IMR-90 (cell line): ENCODE results near the gene RYR3. TPM values are rescaled to one million over a fixed set of nuclear protein-coding genes. Genes with fewer than 3 reads are reported as not detected.
A peak's percentile ranks its signal among the peaks of the same experiment; 100 is the strongest.

Experiments
- ATAC-seq: fragments of 200-7000 bp; cut with Tn5 transposase; 2 replicates; pipeline ENCODE4 v1.9.1; 2020; ENCODE audit warnings: low read depth, mild to moderate bottlenecking, moderate library complexity
- BruUV-seq: library from RNA; stranded (reverse); fragments of 400-500 nt; replicated peaks from 2 replicates; lab custom pipeline; 2021; lab: Mats Ljungman, UMichigan
- CTCF ChIA-PET: fragments of 300-600 bp; formaldehyde crosslinking; extraction: SDS; loops from one replicate; lab custom pipeline; 2021; ENCODE audit warnings: antibody characterized with exemption; lab: Yijun Ruan, JAX
- POLR2A ChIA-PET: fragments of 300-600 bp; sonication (Branson Sonifier 250); formaldehyde crosslinking; loops from one replicate; lab custom pipeline; 2022; ENCODE audit warnings: antibody characterized with exemption; ENCODE audit not compliant: unreplicated experiment; lab: Charles Lee
- DNase-seq: peaks from one replicate; pipeline ENCODE4 v3.0.0; 2013
- H2AFZ ChIP-seq: replicated peaks from 2 replicates; pipeline ENCODE3; 2013; ENCODE audit warnings: low read length, mild to moderate bottlenecking; ENCODE audit not compliant: poor library complexity
- H2AK5ac ChIP-seq: 2 replicates; pipeline ENCODE4 v1.6.1; 2013; ENCODE audit warnings: low read depth, low read length, inconsistent platforms
- H2AK9ac ChIP-seq: replicated peaks from 2 replicates; pipeline ENCODE3; 2013; ENCODE audit warnings: mild to moderate bottlenecking, low read depth, low read length, moderate library complexity; ENCODE audit not compliant: poor library complexity
- H2BK120ac ChIP-seq: 2 replicates; pipeline ENCODE4 v1.6.1; 2013; ENCODE audit warnings: low read depth, low read length, inconsistent platforms
- H2BK15ac ChIP-seq: 3 replicates; pipeline ENCODE4 v1.6.1; 2013; ENCODE audit warnings: low read depth, low read length, inconsistent platforms
- H2BK20ac ChIP-seq: 2 replicates; pipeline ENCODE4 v1.6.1; 2013; ENCODE audit warnings: low read depth, mild to moderate bottlenecking, inconsistent platforms, low read length, moderate library complexity
- H2BK5ac ChIP-seq: 2 replicates; pipeline ENCODE4 v1.6.1; 2013; ENCODE audit warnings: mild to moderate bottlenecking, low read depth, low read length, inconsistent platforms; ENCODE audit not compliant: poor library complexity, severe bottlenecking
- H3K14ac ChIP-seq: replicated peaks from 2 replicates; pipeline ENCODE4 v1.6.1; 2013; ENCODE audit warnings: low read depth, low read length, inconsistent platforms
- H3K18ac ChIP-seq: 2 replicates; pipeline ENCODE4 v1.6.1; 2013; ENCODE audit warnings: low read depth, low read length, control low read depth
- H3K23ac ChIP-seq: 2 replicates; pipeline ENCODE4 v1.6.1; 2013; ENCODE audit warnings: low read depth, low read length, inconsistent platforms
- H3K27ac ChIP-seq: 2 replicates; pipeline ENCODE4 v1.5.1; 2013; ENCODE audit warnings: mild to moderate bottlenecking, control low read depth, low read length; ENCODE audit not compliant: insufficient read depth
- H3K27me3 ChIP-seq: 2 replicates; pipeline ENCODE4 v1.6.1; 2013; ENCODE audit warnings: low read length; ENCODE audit not compliant: control insufficient read depth, insufficient read depth
- H3K36me3 ChIP-seq: 2 replicates; pipeline ENCODE4 v1.6.1; 2013; ENCODE audit warnings: low read length, mixed read lengths; ENCODE audit not compliant: control insufficient read depth, insufficient read depth
- H3K4ac ChIP-seq: 2 replicates; pipeline ENCODE4 v1.6.1; 2013; ENCODE audit warnings: low read depth, low read length, inconsistent platforms
- H3K4me1 ChIP-seq: 2 replicates; pipeline ENCODE4 v1.6.1; 2013; ENCODE audit warnings: low read length, mixed read lengths; ENCODE audit not compliant: control insufficient read depth, insufficient read depth
- H3K4me2 ChIP-seq: 2 replicates; pipeline ENCODE4 v1.6.1; 2013; ENCODE audit warnings: low read depth, mild to moderate bottlenecking, control low read depth, low read length, moderate library complexity
- H3K4me3 ChIP-seq: 2 replicates; pipeline ENCODE4 v1.5.1; 2013; ENCODE audit warnings: low read depth, mild to moderate bottlenecking, control low read depth, low read length, moderate library complexity; ENCODE audit not compliant: insufficient read depth
- H3K56ac ChIP-seq: 2 replicates; pipeline ENCODE4 v1.6.1; 2013; ENCODE audit warnings: low read length, inconsistent platforms; ENCODE audit not compliant: insufficient read depth; ENCODE audit errors: extremely low read depth
- H3K79me1 ChIP-seq, 2 experiments: 2 replicates each; pipeline ENCODE4 v1.6.1; 2013; ENCODE audit warnings: low read length in 2 of 2, inconsistent platforms in 1 of 2, low read depth in 1 of 2
- H3K9ac ChIP-seq: 2 replicates; pipeline ENCODE4 v1.6.1; 2013; ENCODE audit warnings: low read depth, low read length, control low read depth
- H3K9me1 ChIP-seq: 2 replicates; pipeline ENCODE4 v1.6.1; 2013; ENCODE audit warnings: low read length, inconsistent platforms; ENCODE audit not compliant: insufficient read depth
- H3K9me3 ChIP-seq: 2 replicates; pipeline ENCODE4 v1.6.1; 2013; ENCODE audit warnings: low read length; ENCODE audit not compliant: control insufficient read depth, insufficient read depth
- H4K20me1 ChIP-seq: 2 replicates; pipeline ENCODE4 v1.6.1; 2013; ENCODE audit warnings: low read length, inconsistent platforms; ENCODE audit not compliant: insufficient read depth
- H4K5ac ChIP-seq: 2 replicates; pipeline ENCODE4 v1.6.1; 2013; ENCODE audit warnings: mild to moderate bottlenecking, low read depth, low read length, control low read depth
- H4K8ac ChIP-seq, 2 experiments: 2 replicates each; pipeline ENCODE4 v1.6.1; 2013; ENCODE audit warnings: low read depth in 2 of 2, low read length in 2 of 2, control low read depth in 1 of 2, inconsistent platforms in 1 of 2
- H4K91ac ChIP-seq: 2 replicates; pipeline ENCODE4 v1.6.1; 2013; ENCODE audit warnings: low read depth, low read length, inconsistent platforms; ENCODE audit not compliant: insufficient read depth
- CTCF ChIP-seq: conservative IDR thresholded peaks from 2 replicates; pipeline ENCODE4 v1.5.1; 2012; ENCODE audit warnings: mild to moderate bottlenecking, low read depth, low read length, improper control_type of control experiment
- FOS ChIP-seq: fragments of 150-350 bp; IDR thresholded peaks from 2 replicates; pipeline ENCODE4 v1.6.1; 2016; ENCODE audit warnings: low read depth, low read length
- MAFK ChIP-seq: IDR thresholded peaks from 2 replicates; pipeline ENCODE4 v1.6.1; 2012; ENCODE audit warnings: low read depth, low read length, improper control_type of control experiment
- MXI1 ChIP-seq: IDR thresholded peaks from 2 replicates; pipeline ENCODE4 v1.6.1; 2012; ENCODE audit warnings: low read depth, mild to moderate bottlenecking, low read length, moderate library complexity, borderline replicate concordance
- POLR2A ChIP-seq: IDR thresholded peaks from 2 replicates; pipeline ENCODE4 v1.6.1; 2012; ENCODE audit warnings: mild to moderate bottlenecking, low read depth, low read length
- RCOR1 ChIP-seq: IDR thresholded peaks from 2 replicates; pipeline ENCODE4 v1.6.1; 2012; ENCODE audit warnings: mild to moderate bottlenecking, low read length, improper control_type of control experiment; ENCODE audit not compliant: insufficient replicate concordance
- USF2 ChIP-seq: fragments of 150-350 bp; IDR thresholded peaks from 2 replicates; pipeline ENCODE4 v1.6.1; 2017; ENCODE audit warnings: mild to moderate bottlenecking, antibody characterized with exemption, low read length, low read depth
- WGBS, 2 experiments: methylation state at CpG; one replicate each; pipeline versions ENCODE4 v1.1.5 to v1.1.7; 2013; ENCODE audit warnings: missing lambda C conversion rate in 2 of 2; ENCODE audit not compliant: insufficient read length in 1 of 2; ENCODE audit errors: extremely low coverage in 2 of 2; 5-methylcytosine and 5-hydroxymethylcytosine counted together
- dilution Hi-C: fragments of 300-500 bp; cut with HindIII; formaldehyde crosslinking; loops from one replicate; pipeline ENCODE4 v1.14.3; 2018; ENCODE audit warnings: low sequenced_read_pairs; ENCODE audit not compliant: unreplicated experiment
- in situ Hi-C: fragments of 300-500 bp; cut with MboI; formaldehyde crosslinking; loops from 3 replicates; pipeline ENCODE4 v1.14.3; 2019; ENCODE audit warnings: low sequenced_read_pairs, inconsistent platforms, mixed read lengths
- intact Hi-C: fragments of 100-400 bp; cut with micrococcal nuclease; formaldehyde crosslinking; loops from 2 replicates; pipeline ENCODE4 v1.10.0; 2022
- polyA plus RNA-seq, 3 experiments: library from polyadenylated mRNA; depleted of rRNA; stranded (reverse); fragments of >200 nt; gene quantifications; 2 replicates each; pipeline ENCODE4 v1.2.3, GENCODE V29; 2012; ENCODE audit warnings: low replicate concordance in 1 of 3
- total RNA-seq: library from RNA; depleted of rRNA; stranded (reverse); fragments of >200 nt; gene quantifications from 2 replicates; pipeline ENCODE4 v1.2.3, GENCODE V29; 2012

Gene RYR3
- total and polyA plus RNA-seq, 2 of the 4 experiments (the other 2 are of a cell fraction) = 0.18 TPM; not detected in 1

GRCh38 chr15:33329457-33329856, 18.7 kb downstream of the RYR3 start:
- Histone ChIP-seq H3K79me1 (no peaks in the 10 kb centered on the region), H2BK120ac (no peak overlapping the region), H3K9ac (no peak overlapping the region), H4K20me1 (no peaks in the 10 kb centered on the region), H2AFZ (no peak overlapping the region), H3K18ac (no peak overlapping the region), H3K4me3 (no peak overlapping the region), H3K4me2 (no peak overlapping the region), H2BK15ac (no peak overlapping the region), H3K9me3 (no peaks in the 10 kb centered on the region), H4K8ac (no peak overlapping the region), H3K56ac (no peak overlapping the region), H3K27me3 (peaks cover 3% of the 10 kb centered on the region; the same call in 1 of the 2 replicates), H2BK5ac (no peak overlapping the region), H3K36me3 (no peaks in the 10 kb centered on the region), H3K4ac (no peak overlapping the region), H4K91ac (no peak overlapping the region), H2AK9ac (no peak overlapping the region), H3K9me1 (no peaks in the 10 kb centered on the region), H3K27ac (no peak overlapping the region), H4K5ac (no peak overlapping the region), H2AK5ac (no peak overlapping the region), H3K14ac (no peak overlapping the region), H2BK20ac (no peak overlapping the region), H3K23ac (no peak overlapping the region), H3K4me1 (no peaks in the 10 kb centered on the region)
- no TSS peak for BruUV-seq
- no peak for DNase-seq
- WGBS, 2 experiments = 40% methylated on average over 1 of the region's 4 CpGs; no CpG with 5 or more reads in 1 of the 2 experiments
- ChIA-PET POLR2A (no interaction called here), CTCF (no interaction called here)
- no peak for ATAC-seq
- intact Hi-C loops = no loop called here
- TF ChIP-seq USF2 = no peak
- TF ChIP-seq POLR2A = no peak
- no peak for TF ChIP-seq CTCF
- TF ChIP-seq MXI1 = no peak
- no peak for TF ChIP-seq FOS
- TF ChIP-seq MAFK = peak; percentile 46
- TF ChIP-seq RCOR1 = no peak
- in situ Hi-C loops = no loop called here
- dilution Hi-C loops = no loop called here
